Endothelial cell of umbilical vein (primary cell): Measurements from ENCODE around the gene KLC4. TPM values are rescaled to one million over a fixed set of nuclear protein-coding genes. Genes with fewer than 3 reads are reported as not detected.

Experiments used
- BruUV-seq: library from RNA; stranded (reverse); fragments of 400-500 nt; replicated peaks from 2 replicates; lab custom pipeline; 2021; lab: Mats Ljungman, UMichigan
- CTCF ChIA-PET: fragments of 300-600, 350-600 bp; sonication (Branson Sonifier 250); formaldehyde crosslinking; loops from one replicate; lab custom pipeline; 2021; ENCODE audit warnings: antibody characterized with exemption, inconsistent platforms; lab: Charles Lee
- POLR2A ChIA-PET: fragments of 300-600, 350-600 bp; sonication (Branson Sonifier 250); formaldehyde crosslinking; loops from one replicate; lab custom pipeline; 2021; ENCODE audit warnings: antibody characterized with exemption, inconsistent platforms; lab: Charles Lee
- DNase-seq: peaks from one replicate; pipeline ENCODE4 v3.0.0-alpha.2; 2011; ENCODE audit warnings: low read depth, low spot score
- FAIRE-seq: peaks from 2 replicates; lab custom pipeline; 2011; peaks lifted over from hg19 to GRCh38; lab: Jason Lieb, UNC
- H2AFZ ChIP-seq: 2 replicates; pipeline ENCODE4 v1.6.0; 2012; ENCODE audit warnings: low read depth, low read length, control low read depth, inconsistent platforms
- H3K27ac ChIP-seq: 2 replicates; pipeline ENCODE4 v1.5.1; 2011; ENCODE audit warnings: low read depth, mild to moderate bottlenecking, control low read depth, low read length, moderate library complexity; ENCODE audit not compliant: insufficient read depth
- H3K27me3 ChIP-seq, 2 experiments: 2 replicates each; pipeline versions ENCODE4 v1.6.0 to v1.6.1; 2011; ENCODE audit warnings: low read length in 2 of 2, mixed read lengths in 1 of 2; ENCODE audit not compliant: control insufficient read depth in 2 of 2, insufficient read depth in 2 of 2
- H3K36me3 ChIP-seq, 2 experiments: 2 replicates in 1 of 2; 3 replicates in 1 of 2; pipeline ENCODE4 v1.5.1; 2011; ENCODE audit warnings: low read length in 2 of 2, mild to moderate bottlenecking in 1 of 2, moderate library complexity in 1 of 2; ENCODE audit not compliant: control insufficient read depth in 2 of 2, insufficient read depth in 2 of 2; ENCODE audit errors: extremely low read depth in 1 of 2
- H3K4me1 ChIP-seq: 3 replicates; pipeline ENCODE4 v1.5.1; 2011; ENCODE audit warnings: mild to moderate bottlenecking, low read length; ENCODE audit not compliant: control insufficient read depth, insufficient read depth; ENCODE audit errors: extremely low read depth
- H3K4me2 ChIP-seq: 2 replicates; pipeline ENCODE4 v1.6.1; 2011; ENCODE audit warnings: low read length, control low read depth, mixed read lengths; ENCODE audit not compliant: insufficient read depth
- H3K4me3 ChIP-seq, 3 experiments: fragments of 200-600 bp in 1 of 3; sonication (generic), shearing (Covaris generic) in 1 of 3; replicated peaks in 1 of 3; 2 replicates each; pipeline ENCODE4 v1.5.1; 2011 to 2016; ENCODE audit warnings: control low read depth in 3 of 3, low read length in 3 of 3, mild to moderate bottlenecking in 2 of 3, inconsistent platforms in 1 of 3, low read depth in 1 of 3, moderate library complexity in 1 of 3; ENCODE audit not compliant: insufficient read depth in 1 of 3
- H3K79me2 ChIP-seq: 2 replicates; pipeline ENCODE4 v1.6.0; 2012; ENCODE audit warnings: low read length, inconsistent platforms; ENCODE audit not compliant: control insufficient read depth, insufficient read depth
- H3K9ac ChIP-seq: replicated peaks from 2 replicates; pipeline ENCODE3; 2011; ENCODE audit warnings: low read length, control low read depth; ENCODE audit not compliant: insufficient read depth; ENCODE audit errors: extremely low read depth
- H3K9me1 ChIP-seq: replicated peaks from 3 replicates; pipeline ENCODE4 v1.6.0; 2011; ENCODE audit warnings: mild to moderate bottlenecking, low read length; ENCODE audit not compliant: control insufficient read depth, insufficient read depth; ENCODE audit errors: extremely low read depth
- H3K9me3 ChIP-seq: replicated peaks from 2 replicates; pipeline ENCODE4 v1.5.1; 2012; ENCODE audit warnings: low read length, inconsistent platforms; ENCODE audit not compliant: control insufficient read depth, insufficient read depth
- H4K20me1 ChIP-seq: replicated peaks from 2 replicates; pipeline ENCODE3; 2011; ENCODE audit warnings: mild to moderate bottlenecking, low read length; ENCODE audit not compliant: control insufficient read depth, insufficient read depth; ENCODE audit errors: extremely low read depth
- FOS ChIP-seq: IDR thresholded peaks from 2 replicates; pipeline ENCODE4 v1.6.1; 2011; ENCODE audit warnings: mild to moderate bottlenecking, low read length, moderate library complexity, borderline replicate concordance; ENCODE audit not compliant: insufficient read depth
- MYC ChIP-seq: IDR thresholded peaks from one replicate; pipeline ENCODE4 v1.6.1; 2011; ENCODE audit warnings: mild to moderate bottlenecking, low read depth, low read length
- dilution Hi-C: fragments of 300-500 bp; cut with MboI; formaldehyde crosslinking; loops from one replicate; pipeline ENCODE4 v1.15.0; 2019; ENCODE audit warnings: low sequenced_read_pairs; ENCODE audit not compliant: extremely low pct_ligation_motif_present
- intact Hi-C: fragments of 100-400 bp; cut with micrococcal nuclease; formaldehyde crosslinking; loops from one replicate; pipeline ENCODE4 v1.10.0; 2022
- polyA plus RNA-seq, 4 experiments: library from polyadenylated mRNA; depleted of rRNA in 3 of 4; stranded (reverse) in 3 of 4; unstranded in 1 of 4; fragments of >200 nt; gene quantifications; 2 replicates each; pipeline versions ENCODE4 v1.2.1 to v1.2.3, GENCODE V29; 2011 to 2012; ENCODE audit warnings: missing spikeins in 1 of 4
- total RNA-seq: library from RNA; stranded (reverse); gene quantifications from 2 replicates; pipeline ENCODE4 v1.2.3, GENCODE V29; 2021
- TF ChIP-seq, protein P1 (sequence below), 2 donors: IDR thresholded peaks; 1 replicate in 1 of 2; 2 replicates in 1 of 2; pipeline ENCODE4 v1.5.1; 2011; ENCODE audit warnings: low read length in 2 of 2, mild to moderate bottlenecking in 2 of 2, moderate library complexity in 2 of 2, control low read depth in 1 of 2, inconsistent platforms in 1 of 2, low read depth in 1 of 2; ENCODE audit not compliant: insufficient read depth in 1 of 2; ENCODE audit errors: extremely low read depth in 1 of 2

Gene KLC4
- total and polyA plus RNA-seq, 2 donors (not counting 3 experiments of a cell fraction or from before 2014, with no cell fraction given) = 17.7 to 26.8 TPM

DNA sequence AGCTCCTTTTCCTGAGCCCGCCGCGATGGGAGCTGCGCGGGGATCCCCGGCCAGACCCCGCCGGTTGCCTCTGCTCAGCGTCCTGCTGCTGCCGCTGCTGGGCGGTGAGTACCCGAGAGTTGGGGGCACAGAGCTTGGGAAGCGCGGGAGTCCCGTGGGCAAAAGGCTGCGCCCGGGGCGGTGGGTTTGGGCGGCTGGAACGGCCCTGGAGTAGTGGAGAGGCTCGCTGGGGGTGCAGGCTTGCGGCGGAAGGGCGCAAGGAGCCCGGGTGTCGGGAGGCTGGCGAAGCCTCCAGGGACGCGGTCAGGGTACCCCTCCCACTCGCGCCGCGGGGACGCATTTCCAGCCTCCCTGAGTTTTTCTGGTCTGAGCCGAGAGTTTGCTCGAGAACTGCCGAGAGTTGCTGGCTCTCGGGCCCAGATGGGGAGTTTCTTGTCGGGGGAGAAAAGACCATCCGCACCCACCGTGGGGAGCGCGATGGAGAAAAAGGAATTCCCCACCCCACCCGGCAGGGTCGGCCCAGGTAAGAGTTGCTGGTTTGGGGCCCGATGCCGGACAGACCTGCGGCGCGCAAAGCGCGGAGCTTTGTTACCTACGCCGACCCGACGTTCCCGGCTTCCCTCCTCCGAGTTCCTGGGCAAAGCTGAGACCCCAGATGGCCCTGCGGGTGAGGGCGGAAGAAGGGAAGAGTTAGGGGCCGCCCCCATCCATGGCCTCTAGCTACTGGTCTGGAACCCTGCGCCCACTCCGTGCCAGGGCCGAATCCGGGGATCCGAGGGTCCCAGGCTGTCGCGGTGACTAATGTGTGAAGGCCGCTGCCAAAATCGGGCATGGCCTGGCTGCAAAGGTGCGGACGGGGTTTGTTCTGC is 17.3 kb downstream of the KLC4 start:
- Histone ChIP-seq H3K9ac (peak overlapping the region; percentile 81), H3K9me1 (no peaks in the 10 kb centered on the region), H3K36me3 (peaks cover 0 to 5% of the 10 kb centered on the region in 2 experiments), H4K20me1 (no peaks in the 10 kb centered on the region), H3K4me1 (peaks cover 7% of the 10 kb centered on the region), H3K9me3 (no peaks in the 10 kb centered on the region), H3K27ac (peak overlapping the region; percentile 2), H3K79me2 (no peaks in the 10 kb centered on the region), H3K4me2 (peak overlapping the region; percentile 55), H3K27me3 (peaks cover 0 to 6% of the 10 kb centered on the region in 2 experiments), H3K4me3 (peak overlapping the region; percentile 57 to 88 (median 74)), H2AFZ (peak overlapping the region; percentile 91)
- peak; percentile 70 for FAIRE-seq
- intact Hi-C loops (no loop called here), dilution Hi-C loops (no loop called here)
- BruUV-seq = TSS peak; percentile 22
- ChIA-PET POLR2A (interaction anchor here (0.5 to 1.5 kb wide), 2 partner anchors 17 to 122 kb away, joined by 3 to 4 read pairs; partner anchors contain the start of genes KLC4 and MRPL2), CTCF (interaction anchor here (0.7 to 4.4 kb wide), 5 partner anchors 21 to 66 kb away, joined by 3 to 22 read pairs (median 3); no protein-coding TSS in a partner anchor)
- TF ChIP-seq, protein P1, sequence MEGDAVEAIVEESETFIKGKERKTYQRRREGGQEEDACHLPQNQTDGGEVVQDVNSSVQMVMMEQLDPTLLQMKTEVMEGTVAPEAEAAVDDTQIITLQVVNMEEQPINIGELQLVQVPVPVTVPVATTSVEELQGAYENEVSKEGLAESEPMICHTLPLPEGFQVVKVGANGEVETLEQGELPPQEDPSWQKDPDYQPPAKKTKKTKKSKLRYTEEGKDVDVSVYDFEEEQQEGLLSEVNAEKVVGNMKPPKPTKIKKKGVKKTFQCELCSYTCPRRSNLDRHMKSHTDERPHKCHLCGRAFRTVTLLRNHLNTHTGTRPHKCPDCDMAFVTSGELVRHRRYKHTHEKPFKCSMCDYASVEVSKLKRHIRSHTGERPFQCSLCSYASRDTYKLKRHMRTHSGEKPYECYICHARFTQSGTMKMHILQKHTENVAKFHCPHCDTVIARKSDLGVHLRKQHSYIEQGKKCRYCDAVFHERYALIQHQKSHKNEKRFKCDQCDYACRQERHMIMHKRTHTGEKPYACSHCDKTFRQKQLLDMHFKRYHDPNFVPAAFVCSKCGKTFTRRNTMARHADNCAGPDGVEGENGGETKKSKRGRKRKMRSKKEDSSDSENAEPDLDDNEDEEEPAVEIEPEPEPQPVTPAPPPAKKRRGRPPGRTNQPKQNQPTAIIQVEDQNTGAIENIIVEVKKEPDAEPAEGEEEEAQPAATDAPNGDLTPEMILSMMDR (IDR thresholded peaks at IDR 0.05; ENCODE audit: extremely low read depth in 1 of 2, insufficient read depth in 1 of 2, low read depth in 1 of 2, low read length in 2 of 2) = no peak
- TF ChIP-seq MYC = no peak
- no peak for TF ChIP-seq FOS
- no peak for DNase-seq
